ENCODE results near the gene NOL6.
"Not testable (repeated sequence)": the region's sequence is repeated elsewhere in the genome, so short reads cannot be mapped to it uniquely, and the experiment has no call there.

NOL6 gene, protein sequence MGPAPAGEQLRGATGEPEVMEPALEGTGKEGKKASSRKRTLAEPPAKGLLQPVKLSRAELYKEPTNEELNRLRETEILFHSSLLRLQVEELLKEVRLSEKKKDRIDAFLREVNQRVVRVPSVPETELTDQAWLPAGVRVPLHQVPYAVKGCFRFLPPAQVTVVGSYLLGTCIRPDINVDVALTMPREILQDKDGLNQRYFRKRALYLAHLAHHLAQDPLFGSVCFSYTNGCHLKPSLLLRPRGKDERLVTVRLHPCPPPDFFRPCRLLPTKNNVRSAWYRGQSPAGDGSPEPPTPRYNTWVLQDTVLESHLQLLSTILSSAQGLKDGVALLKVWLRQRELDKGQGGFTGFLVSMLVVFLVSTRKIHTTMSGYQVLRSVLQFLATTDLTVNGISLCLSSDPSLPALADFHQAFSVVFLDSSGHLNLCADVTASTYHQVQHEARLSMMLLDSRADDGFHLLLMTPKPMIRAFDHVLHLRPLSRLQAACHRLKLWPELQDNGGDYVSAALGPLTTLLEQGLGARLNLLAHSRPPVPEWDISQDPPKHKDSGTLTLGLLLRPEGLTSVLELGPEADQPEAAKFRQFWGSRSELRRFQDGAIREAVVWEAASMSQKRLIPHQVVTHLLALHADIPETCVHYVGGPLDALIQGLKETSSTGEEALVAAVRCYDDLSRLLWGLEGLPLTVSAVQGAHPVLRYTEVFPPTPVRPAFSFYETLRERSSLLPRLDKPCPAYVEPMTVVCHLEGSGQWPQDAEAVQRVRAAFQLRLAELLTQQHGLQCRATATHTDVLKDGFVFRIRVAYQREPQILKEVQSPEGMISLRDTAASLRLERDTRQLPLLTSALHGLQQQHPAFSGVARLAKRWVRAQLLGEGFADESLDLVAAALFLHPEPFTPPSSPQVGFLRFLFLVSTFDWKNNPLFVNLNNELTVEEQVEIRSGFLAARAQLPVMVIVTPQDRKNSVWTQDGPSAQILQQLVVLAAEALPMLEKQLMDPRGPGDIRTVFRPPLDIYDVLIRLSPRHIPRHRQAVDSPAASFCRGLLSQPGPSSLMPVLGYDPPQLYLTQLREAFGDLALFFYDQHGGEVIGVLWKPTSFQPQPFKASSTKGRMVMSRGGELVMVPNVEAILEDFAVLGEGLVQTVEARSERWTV

DNA sequence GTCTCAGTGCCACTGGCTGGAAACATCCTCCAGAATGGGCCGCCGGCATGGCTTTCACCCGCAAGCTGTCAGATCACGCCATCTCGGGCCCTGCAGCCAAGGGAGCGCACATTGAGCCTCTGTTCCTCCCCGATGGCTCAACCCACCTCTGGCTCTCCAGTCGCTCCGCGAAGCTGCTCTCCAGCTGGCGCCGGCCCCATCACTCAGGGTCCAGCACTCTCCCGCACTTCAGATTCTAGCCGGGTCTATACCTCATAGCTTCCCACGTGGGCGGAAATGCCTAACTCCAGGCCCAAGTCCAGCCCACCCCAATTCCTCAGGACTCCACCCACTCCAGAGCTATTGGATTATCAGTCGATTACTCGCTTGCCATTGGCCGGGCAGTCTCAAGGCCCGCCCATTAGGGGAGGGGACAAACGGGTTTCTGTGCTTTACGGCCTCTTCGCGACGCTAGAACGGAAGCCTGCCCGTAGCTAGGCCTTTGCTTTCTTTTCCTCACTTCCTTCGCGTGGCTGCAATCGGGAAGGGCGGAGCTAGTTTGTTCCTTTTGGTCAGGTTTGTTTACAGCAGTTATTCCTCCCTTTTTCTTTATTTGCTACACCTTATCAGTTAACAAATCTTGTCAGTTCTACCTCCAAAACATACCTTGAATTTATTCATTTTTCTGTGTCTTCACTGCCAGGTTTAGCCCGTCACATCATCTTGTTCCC, at the start of gene NOL6:
Gene NOL6, minus strand, starts transcription at position 282 of the 710 bp plus-strand sequence. Its CDS starts 82 bp downstream, at position 200.
- Mint-ChIP-seq H3K4me1 (ENCODE audit: low read depth) (peaks cover 27% of the 10 kb centered on the region), H3K27ac (peak within 1 kb of the TSS; percentile 84), H3K4me3 (peak within 1 kb of the TSS; percentile 89), H3K27me3 (no peaks in the 10 kb centered on the region), H3K36me3 (ENCODE audit: low read depth) (peaks cover 38% of the 10 kb centered on the region), H3K9me3 (no peaks in the 10 kb centered on the region)

DNA sequence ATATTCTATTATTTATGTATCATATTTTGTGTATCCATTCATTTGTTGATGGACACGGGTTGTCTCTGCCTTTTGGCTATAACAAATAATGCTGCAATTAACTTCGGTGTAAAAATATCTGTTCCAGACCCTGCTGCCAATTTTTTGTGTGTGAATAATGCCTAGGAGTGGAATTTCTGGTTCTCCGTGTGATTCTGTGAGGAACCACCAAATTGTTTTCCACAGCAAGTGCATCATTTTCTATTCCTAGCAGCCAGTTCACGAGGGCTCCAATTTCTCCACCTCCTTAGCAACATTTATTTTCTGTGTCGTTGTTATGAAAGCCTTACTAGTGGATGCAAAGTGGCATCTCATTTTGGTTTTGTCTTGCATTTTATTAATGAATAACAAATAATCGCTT, 48.1 kb upstream of the NOL6 start:
- H3K36me3 Mint-ChIP-seq (ENCODE audit: low read depth); H3K9me3 Mint-ChIP-seq; H3K4me1 Mint-ChIP-seq (ENCODE audit: low read depth); H3K4me3 Mint-ChIP-seq; H3K27ac Mint-ChIP-seq: not testable (repeated sequence)
- peaks cover 56% of the 10 kb centered on the region for H3K27me3 Mint-ChIP-seq

DNA sequence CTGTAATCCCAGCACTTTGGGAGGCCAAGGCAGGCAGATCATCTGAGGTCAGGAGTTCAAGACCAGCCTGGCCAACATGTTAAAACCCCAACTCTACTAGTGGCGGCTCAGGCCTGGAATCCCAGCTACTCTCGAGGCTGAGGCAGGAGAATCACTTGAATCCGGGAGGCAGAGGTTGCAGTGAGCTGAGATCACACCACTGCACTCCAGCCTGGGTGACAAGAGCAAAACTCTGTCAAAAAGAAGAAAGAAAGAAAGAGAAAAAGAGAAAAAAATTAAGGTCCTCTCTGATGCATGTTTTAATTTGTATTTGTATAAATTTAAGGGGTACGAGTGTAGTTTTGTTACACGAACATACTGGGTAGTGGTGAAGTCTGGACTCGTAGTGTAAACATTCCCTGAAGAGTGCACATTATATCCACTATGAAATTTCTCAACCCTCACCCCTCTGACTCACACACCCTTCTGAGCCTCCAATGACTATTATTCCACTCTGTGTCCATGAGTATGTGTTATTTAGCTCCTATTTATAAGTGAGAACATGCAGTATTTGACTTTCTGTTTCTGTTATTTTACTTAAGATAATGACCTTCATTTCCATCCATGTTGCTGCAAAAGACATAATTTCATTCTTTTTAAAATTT, 44.3 kb upstream of the NOL6 start:
- not testable (repeated sequence) for H3K9me3 Mint-ChIP-seq; H3K4me1 Mint-ChIP-seq (ENCODE audit: low read depth); H3K4me3 Mint-ChIP-seq; H3K36me3 Mint-ChIP-seq (ENCODE audit: low read depth); H3K27ac Mint-ChIP-seq
- peaks cover 32% of the 10 kb centered on the region for H3K27me3 Mint-ChIP-seq

DNA sequence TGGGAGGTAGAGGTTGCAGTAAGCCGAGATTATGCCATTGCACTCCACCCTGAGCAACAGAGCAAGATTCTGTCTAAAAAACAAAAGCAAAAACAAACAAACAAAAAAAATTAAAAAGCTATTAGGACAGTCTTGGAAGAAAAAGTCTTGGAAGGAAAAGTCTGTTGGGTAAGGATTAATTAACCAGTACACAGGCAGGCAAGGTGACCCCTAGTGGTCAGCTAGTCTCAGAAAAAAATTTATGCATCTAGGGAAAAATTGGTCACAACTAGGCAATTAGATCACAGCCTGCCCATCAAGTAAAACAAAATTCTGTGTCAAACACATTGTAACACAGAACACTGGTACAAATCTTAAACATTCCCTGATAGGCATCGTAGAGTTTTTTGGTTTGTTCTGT, 43.6 kb upstream of the NOL6 start:
- Mint-ChIP-seq H3K4me3 (no peak overlapping the region), H3K27me3 (peaks cover 25% of the 10 kb centered on the region), H3K4me1 (ENCODE audit: low read depth) (no peaks in the 10 kb centered on the region), H3K27ac (no peak overlapping the region), H3K36me3 (ENCODE audit: low read depth) (no peaks in the 10 kb centered on the region), H3K9me3 (no peaks in the 10 kb centered on the region)

DNA sequence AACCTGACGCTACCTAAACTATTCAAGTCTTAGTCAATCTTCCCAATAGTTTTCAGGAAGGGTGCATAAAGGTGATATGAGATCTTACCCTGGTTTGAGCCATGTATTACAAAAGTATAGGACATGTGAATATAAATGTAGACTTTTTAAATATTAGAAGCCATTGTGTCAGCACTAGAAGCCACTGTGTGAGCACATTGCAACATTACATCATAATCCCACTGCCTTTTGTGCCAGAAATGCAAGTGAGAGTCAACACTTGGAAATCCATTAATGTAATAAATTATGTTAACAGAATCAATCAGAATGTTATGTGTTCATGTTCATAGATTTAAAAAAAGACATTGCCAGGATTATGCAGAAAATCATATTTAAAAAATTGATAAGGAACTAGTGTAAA, 42.7 kb upstream of the NOL6 start:
- not testable (repeated sequence) for H3K4me1 Mint-ChIP-seq (ENCODE audit: low read depth); H3K27ac Mint-ChIP-seq; H3K4me3 Mint-ChIP-seq; H3K9me3 Mint-ChIP-seq; H3K36me3 Mint-ChIP-seq (ENCODE audit: low read depth)
- peaks cover 15% of the 10 kb centered on the region for H3K27me3 Mint-ChIP-seq

DNA sequence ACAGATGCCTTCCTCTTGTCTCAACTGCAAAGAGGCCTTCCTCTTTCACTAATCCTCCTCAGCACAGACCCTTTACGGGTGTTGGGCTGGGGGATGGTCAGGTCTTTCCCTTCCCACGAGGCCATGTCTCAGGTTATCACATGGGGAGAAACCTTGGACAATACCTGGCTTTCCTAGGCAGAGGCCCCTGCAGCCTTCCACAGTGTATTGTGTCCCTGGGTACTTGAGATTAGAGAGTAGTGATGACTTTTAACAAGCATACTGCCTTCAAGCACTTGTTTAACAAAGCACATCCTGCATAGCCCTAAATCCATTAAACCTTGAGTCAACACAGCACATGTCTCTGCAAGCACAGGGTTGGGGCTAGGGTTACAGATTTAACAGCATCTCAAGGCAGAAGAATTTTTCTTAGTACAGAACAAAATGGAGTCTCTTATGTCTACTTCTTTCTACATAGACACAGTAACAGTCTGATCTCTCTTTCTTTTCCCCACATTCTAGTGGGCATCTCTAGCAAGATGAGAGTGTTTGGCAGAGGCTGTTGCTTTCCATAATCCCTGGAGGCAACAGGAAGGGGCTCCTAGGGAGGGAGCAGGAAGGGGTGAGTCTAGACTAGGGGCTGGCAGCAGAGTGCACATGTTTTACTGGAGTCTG, 41.7 kb upstream of the NOL6 start:
- H3K36me3 Mint-ChIP-seq (ENCODE audit: low read depth); H3K9me3 Mint-ChIP-seq; H3K4me3 Mint-ChIP-seq; H3K27ac Mint-ChIP-seq; H3K4me1 Mint-ChIP-seq (ENCODE audit: low read depth): not testable (repeated sequence)
- H3K27me3 Mint-ChIP-seq: peaks cover 11% of the 10 kb centered on the region

DNA sequence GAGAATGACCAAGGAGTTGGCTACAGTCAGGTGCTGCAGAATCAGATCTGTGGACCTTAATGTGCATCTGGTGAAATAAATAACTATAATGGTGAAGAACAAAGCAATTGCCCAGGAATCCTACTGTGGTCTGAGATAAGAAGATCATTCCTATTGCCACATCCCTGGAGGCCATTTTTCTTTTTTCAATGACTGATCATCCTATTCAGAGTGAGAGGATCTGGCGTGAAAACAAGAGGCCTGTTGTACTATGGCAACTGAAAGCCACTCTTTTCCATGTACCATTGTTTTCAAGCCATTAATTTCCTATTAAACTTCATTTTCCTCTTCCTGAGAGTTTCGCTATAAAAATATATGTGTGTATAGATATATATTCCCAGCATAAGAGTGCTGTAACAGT, 38.8 kb upstream of the NOL6 start:
- not testable (repeated sequence) for H3K27me3 Mint-ChIP-seq; H3K27ac Mint-ChIP-seq; H3K4me1 Mint-ChIP-seq (ENCODE audit: low read depth); H3K9me3 Mint-ChIP-seq; H3K36me3 Mint-ChIP-seq (ENCODE audit: low read depth); H3K4me3 Mint-ChIP-seq

DNA sequence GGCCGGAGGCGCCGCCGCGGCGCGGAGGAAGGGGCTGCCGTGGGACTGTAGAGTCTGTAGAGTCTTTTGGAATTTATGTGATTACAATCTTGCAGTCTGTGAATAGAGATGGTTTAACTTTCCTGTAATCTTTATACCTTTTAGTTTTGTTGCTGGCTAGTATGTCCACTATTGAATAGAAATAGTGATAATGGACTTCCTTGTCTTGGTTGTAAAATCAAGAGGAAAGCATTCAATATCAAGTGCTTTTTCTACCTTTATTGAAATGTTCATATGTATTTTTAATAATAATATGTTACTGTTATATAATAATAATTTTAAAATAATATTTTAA, 37.4 kb upstream of the NOL6 start:
- H3K27ac Mint-ChIP-seq: peak overlapping the region; percentile 91
- H3K4me3 Mint-ChIP-seq: peak overlapping the region; percentile 92
- H3K36me3 Mint-ChIP-seq (ENCODE audit: low read depth); H3K9me3 Mint-ChIP-seq; H3K27me3 Mint-ChIP-seq: not testable (repeated sequence)
- peaks cover 23% of the 10 kb centered on the region for H3K4me1 Mint-ChIP-seq (ENCODE audit: low read depth)

DNA sequence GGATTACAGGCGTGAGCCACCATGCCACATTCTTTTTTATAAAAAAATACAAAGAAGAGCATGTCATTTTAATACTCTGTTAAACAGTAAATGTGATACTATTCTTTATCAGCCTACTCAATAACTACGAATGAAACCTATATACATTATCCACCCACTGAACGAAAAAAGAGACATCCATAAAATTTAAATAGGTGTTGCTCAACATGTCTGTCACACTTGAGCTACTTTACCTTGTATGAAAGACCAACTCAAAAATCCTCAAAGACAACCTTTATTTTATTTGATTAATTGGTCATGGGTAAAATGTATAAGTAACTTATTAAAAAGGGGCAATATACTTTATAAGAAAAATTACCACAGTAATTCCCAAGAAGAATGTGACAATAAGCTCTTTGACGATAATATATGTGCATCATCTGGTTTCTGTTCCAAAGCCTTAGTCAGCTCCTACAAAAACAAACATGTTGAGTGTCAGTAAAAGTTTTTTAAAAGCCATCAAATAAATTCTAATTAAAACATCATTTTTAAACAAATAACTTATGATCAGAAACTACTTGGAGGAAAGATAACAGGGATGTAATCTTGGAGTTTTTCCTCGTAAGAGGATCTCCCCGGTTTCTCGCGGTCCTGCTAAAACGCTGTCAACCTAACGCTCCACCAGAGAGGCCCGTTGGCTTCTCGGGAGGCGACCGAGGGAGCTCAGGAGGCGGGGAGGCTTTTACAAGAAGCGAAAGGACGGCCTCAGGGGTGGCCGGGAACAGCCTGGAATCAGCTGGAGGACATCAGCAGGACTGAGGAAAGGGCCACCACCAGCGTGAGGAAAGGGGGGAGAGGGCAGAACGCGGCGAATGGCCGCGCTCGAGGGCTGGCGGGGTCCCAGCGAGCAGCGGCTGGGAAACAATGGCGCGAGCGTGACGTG, 36.8 kb upstream of the NOL6 start:
- Mint-ChIP-seq H3K4me1 (ENCODE audit: low read depth) (peaks cover 27% of the 10 kb centered on the region), H3K36me3 (ENCODE audit: low read depth) (no peaks in the 10 kb centered on the region), H3K4me3 (peak overlapping the region; percentile 92), H3K9me3 (no peaks in the 10 kb centered on the region), H3K27me3 (no peaks in the 10 kb centered on the region), H3K27ac (peak overlapping the region; percentile 91)

DNA sequence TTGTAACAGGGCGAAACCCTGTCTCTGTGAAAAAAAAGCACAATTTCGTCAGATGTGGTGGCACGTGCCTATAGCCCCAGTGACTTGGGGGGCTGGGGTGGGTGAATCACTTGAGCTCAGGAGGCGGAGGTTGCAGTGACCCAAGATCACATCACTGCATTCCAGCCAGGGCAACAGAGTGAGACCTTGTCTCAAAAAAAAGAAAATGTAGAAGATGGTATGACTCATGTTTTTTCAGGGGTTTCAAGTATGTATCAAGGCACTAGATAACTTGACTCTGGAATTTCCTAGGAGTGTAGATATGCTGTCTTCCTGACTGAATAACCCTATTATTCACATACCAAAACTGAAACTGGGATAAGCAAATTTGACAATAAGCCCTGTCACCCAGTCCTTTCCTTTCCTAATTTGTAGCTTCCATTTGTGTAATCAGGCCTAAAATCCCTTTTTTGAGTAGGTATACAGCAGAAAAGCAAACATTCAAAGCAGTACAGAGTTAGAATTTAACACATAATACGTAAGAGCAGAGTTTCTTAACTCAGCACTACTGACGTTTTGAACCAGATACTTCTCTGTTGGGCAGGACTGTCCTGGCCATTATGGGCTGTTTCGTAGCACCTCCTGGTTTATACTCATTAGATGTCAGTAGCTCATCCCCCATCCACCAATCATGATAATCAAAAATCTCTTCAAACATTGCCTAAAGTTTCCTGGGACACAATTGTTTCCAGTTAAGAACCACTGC, 33.1 kb upstream of the NOL6 start:
- Mint-ChIP-seq H3K4me1 (ENCODE audit: low read depth) (peaks cover 27% of the 10 kb centered on the region), H3K36me3 (ENCODE audit: low read depth) (no peaks in the 10 kb centered on the region), H3K27me3 (no peaks in the 10 kb centered on the region), H3K27ac (peak overlapping the region; percentile 21), H3K9me3 (no peaks in the 10 kb centered on the region), H3K4me3 (no peak overlapping the region)

DNA sequence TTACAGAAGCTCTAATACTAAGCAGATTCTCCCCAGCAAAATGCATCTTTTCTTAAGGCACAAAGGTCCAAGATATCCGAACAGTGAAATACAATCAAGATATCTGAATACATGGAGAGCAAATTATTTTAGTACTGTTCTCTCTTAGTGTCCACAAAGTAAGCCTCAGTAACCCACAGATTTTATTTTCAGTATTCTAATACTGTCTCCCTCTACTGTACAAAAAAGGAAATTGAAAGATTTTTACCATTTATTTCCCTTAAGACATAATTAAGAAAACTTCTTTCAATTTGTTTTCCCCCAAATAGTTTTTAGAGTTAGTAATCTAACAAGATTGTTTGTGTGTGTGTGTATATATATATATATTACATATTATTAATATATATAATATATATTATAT, 24.7 kb upstream of the NOL6 start:
- no peaks in the 10 kb centered on the region for H3K9me3 Mint-ChIP-seq
- no peak overlapping the region for H3K27ac Mint-ChIP-seq
- no peaks in the 10 kb centered on the region for H3K4me1 Mint-ChIP-seq (ENCODE audit: low read depth)
- no peaks in the 10 kb centered on the region for H3K27me3 Mint-ChIP-seq
- no peak overlapping the region for H3K4me3 Mint-ChIP-seq
- no peaks in the 10 kb centered on the region for H3K36me3 Mint-ChIP-seq (ENCODE audit: low read depth)

DNA sequence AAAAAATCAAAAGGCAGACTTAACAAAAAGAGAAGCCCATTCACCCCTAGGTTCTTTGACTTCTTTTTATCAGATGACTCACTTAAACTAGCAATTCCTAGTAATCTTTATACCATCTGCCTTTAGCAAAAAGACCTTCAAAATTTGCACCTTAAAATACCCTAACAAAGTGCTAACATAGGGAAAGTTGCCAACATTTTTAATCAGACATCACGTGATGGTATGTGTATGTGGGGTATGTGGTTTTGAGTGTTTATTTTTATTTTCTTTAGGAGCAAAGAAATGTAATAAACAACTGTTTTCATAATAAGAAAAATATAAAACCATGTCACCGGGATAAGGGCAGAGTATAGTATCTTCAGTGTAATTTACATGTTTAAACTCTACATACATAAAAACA, 20.1 kb upstream of the NOL6 start:
- not testable (repeated sequence) for H3K4me3 Mint-ChIP-seq; H3K36me3 Mint-ChIP-seq (ENCODE audit: low read depth); H3K9me3 Mint-ChIP-seq; H3K4me1 Mint-ChIP-seq (ENCODE audit: low read depth); H3K27me3 Mint-ChIP-seq; H3K27ac Mint-ChIP-seq

DNA sequence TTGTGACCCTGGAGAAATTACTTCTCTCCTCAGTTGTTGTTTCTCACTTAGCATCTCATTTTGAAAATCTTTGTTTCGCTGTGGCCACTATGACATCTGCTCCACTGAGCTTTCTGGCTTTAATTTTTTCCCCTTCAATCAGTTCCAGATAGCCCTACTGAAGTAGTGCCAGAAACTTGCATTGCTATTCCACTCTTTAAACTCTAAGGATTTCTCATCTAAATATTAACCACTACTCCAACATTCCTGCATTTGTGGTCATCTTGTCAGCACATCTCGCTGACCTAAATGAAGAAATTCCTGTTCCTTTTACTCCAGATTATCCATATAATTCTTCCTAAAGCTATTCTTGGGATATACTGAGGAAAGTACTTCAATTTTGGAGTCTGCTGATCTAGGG, 15.3 kb upstream of the NOL6 start:
- no peaks in the 10 kb centered on the region for H3K9me3 Mint-ChIP-seq
- no peaks in the 10 kb centered on the region for H3K4me1 Mint-ChIP-seq (ENCODE audit: low read depth)
- no peaks in the 10 kb centered on the region for H3K27me3 Mint-ChIP-seq
- H3K4me3 Mint-ChIP-seq: no peak overlapping the region
- H3K36me3 Mint-ChIP-seq (ENCODE audit: low read depth): no peaks in the 10 kb centered on the region
- no peak overlapping the region for H3K27ac Mint-ChIP-seq

Measured in stimulated activated naive CD8-positive, alpha-beta T cell treated with anti-CD3 and anti-CD28 coated beads, Interleukin-15, Interleukin-2, amounts not matched to agents 100 ng/mL and 50 ng/mL, for 24 hours (primary cell).